Frontal cortex (tissue), 4 donors: ENCODE measurements around the gene UMAD1. TPM values are rescaled to one million over a fixed set of nuclear protein-coding genes. Genes with fewer than 3 reads are reported as not detected.

Source experiments
- DNase-seq, 2 donors: peaks; one replicate each; pipeline ENCODE4 v3.0.0; 2012; ENCODE audit warnings: low spot score in 2 of 2
- FAIRE-seq: peaks from 2 replicates; lab custom pipeline; 2012; peaks lifted over from hg19 to GRCh38; lab: Jason Lieb, UNC
- total RNA-seq: library from RNA; depleted of rRNA; stranded (reverse); fragments of >200 nt; gene quantifications from one replicate; pipeline ENCODE4 v1.2.3, GENCODE V29; 2014
- donor health status: control.
- donor health status: control.
- donor health status: control.

The UMAD1 gene
- total RNA-seq, 1 donor from 2014 or later: 7.3 TPM

- FAIRE-seq (no peak), DNase-seq (no peak)
Observed at GRCh38 chr7:7907306-7907705, 266.8 kb downstream of the UMAD1 start.

- DNase-seq (no peak), FAIRE-seq (no peak)
Observed at GRCh38 chr7:7908622-7909145, 268.1 kb downstream of the UMAD1 start.

- FAIRE-seq (no peak), DNase-seq (no peak)
Observed at GRCh38 chr7:7909376-7909775, 268.8 kb downstream of the UMAD1 start.

- FAIRE-seq (no peak), DNase-seq (no peak)
Observed at GRCh38 chr7:7911369-7912123, 271.0 kb downstream of the UMAD1 start.

GRCh38 chr7:7912937-7913336, 272.4 kb downstream of the UMAD1 start:
- FAIRE-seq (no peak), DNase-seq (no peak)

- FAIRE-seq: no peak
- no peak for DNase-seq
Observed at GRCh38 chr7:7913504-7913903, 273.0 kb downstream of the UMAD1 start.

GRCh38 chr7:7914547-7914946, 274.0 kb downstream of the UMAD1 start:
- no peak for DNase-seq
- no peak for FAIRE-seq

- FAIRE-seq (no peak), DNase-seq (no peak)
Observed at GRCh38 chr7:7916064-7916463, 275.5 kb downstream of the UMAD1 start.

GRCh38 chr7:7917593-7917992, 277.0 kb downstream of the UMAD1 start:
- DNase-seq (no peak), FAIRE-seq (no peak)

- no peak for FAIRE-seq
Observed at GRCh38 chr7:7918736-7919448, 278.3 kb downstream of the UMAD1 start.

GRCh38 chr7:7919449-7919945, 278.9 kb downstream of the UMAD1 start:
- no peak for FAIRE-seq
- no peak for DNase-seq

More at GRCh38 chr7:7918736-7919448, 278.3 kb downstream of the UMAD1 start:
- DNase-seq: no peak

- no peak for DNase-seq
- no peak for FAIRE-seq
Observed at GRCh38 chr7:7920056-7920455, 279.5 kb downstream of the UMAD1 start.

GRCh38 chr7:7920481-7920880, 279.9 kb downstream of the UMAD1 start:
- no peak for DNase-seq

GRCh38 chr7:7921830-7922229, 281.3 kb downstream of the UMAD1 start:
- no peak for DNase-seq
- FAIRE-seq: no peak

More at GRCh38 chr7:7920481-7920880, 279.9 kb downstream of the UMAD1 start:
- no peak for FAIRE-seq

- DNase-seq (no peak), FAIRE-seq (no peak)
Observed at GRCh38 chr7:7922684-7923385, 282.3 kb downstream of the UMAD1 start.

- DNase-seq (no peak), FAIRE-seq (no peak)
Observed at GRCh38 chr7:7923818-7924217, 283.3 kb downstream of the UMAD1 start.

GRCh38 chr7:7924303-7924702, 283.8 kb downstream of the UMAD1 start:
- DNase-seq: no peak
- no peak for FAIRE-seq
